K562 (cell line): ENCODE results near the gene DIO3. TPM values are rescaled to one million over a fixed set of nuclear protein-coding genes. Genes with fewer than 3 reads are reported as not detected.

Source experiments
- ATAC-seq: fragments of 200-7000 bp; cut with Tn5 transposase; 3 replicates; pipeline ENCODE4 v1.9.1; 2020; ENCODE audit warnings: moderate library complexity
- BruUV-seq: library from RNA; stranded (reverse); fragments of 400-500 nt; replicated peaks from 2 replicates; lab custom pipeline; 2021; lab: Mats Ljungman, UMichigan
- CTCF ChIA-PET: fragments of 300-600 bp; formaldehyde crosslinking; extraction: SDS; loops from one replicate; lab custom pipeline; 2021; ENCODE audit warnings: low intra/inter-chr PET ratio; lab: Yijun Ruan, JAX
- POLR2A ChIA-PET: fragments of 300-600, 350-650 bp; sonication (Branson Sonifier 250); formaldehyde crosslinking; extraction: SDS; loops from one replicate; lab custom pipeline; 2021; ENCODE audit warnings: antibody characterized with exemption, inconsistent platforms; lab: Yijun Ruan, JAX
- DNase-seq, 4 experiments: peaks; one replicate each; pipeline versions ENCODE4 v3.0.0 to v3.0.0-alpha.2; 2011 to 2018; ENCODE audit warnings: low spot score in 3 of 4, mixed read lengths in 3 of 4; ENCODE audit errors: extremely low read depth in 1 of 4
- FAIRE-seq: peaks from 2 replicates; lab custom pipeline; 2011; peaks lifted over from hg19 to GRCh38; lab: Jason Lieb, UNC
- H2AFZ ChIP-seq: 2 replicates; pipeline ENCODE4 v1.6.0; 2011; ENCODE audit warnings: low read depth, low read length, control low read depth, inconsistent platforms
- H3K27ac ChIP-seq: fragments of 200-600 bp; 3 replicates; pipeline ENCODE4 v1.8.0; 2011; ENCODE audit warnings: low read depth, mild to moderate bottlenecking, control low read depth, inconsistent platforms, low read length, moderate library complexity, mixed read lengths; ENCODE audit errors: extremely low read depth
- H3K27me3 ChIP-seq, 2 experiments: fragments of 300-600 bp in 1 of 2; 2 replicates in 1 of 2; 3 replicates in 1 of 2; pipeline versions ENCODE4 v1.6.0 to v1.8.0; 2011; ENCODE audit warnings: inconsistent platforms in 2 of 2, low read length in 2 of 2, mild to moderate bottlenecking in 1 of 2, mixed read lengths in 1 of 2, moderate library complexity in 1 of 2; ENCODE audit not compliant: control insufficient read depth in 2 of 2, insufficient read depth in 2 of 2
- H3K36me3 ChIP-seq: fragments of 300-600 bp; 3 replicates; pipeline ENCODE4 v1.8.0; 2011; ENCODE audit warnings: mild to moderate bottlenecking, low read length, inconsistent platforms; ENCODE audit not compliant: control insufficient read depth, insufficient read depth
- H3K4me1 ChIP-seq, 2 experiments: fragments of 200-600 bp in 1 of 2; replicated peaks in 1 of 2; 2 replicates in 1 of 2; 3 replicates in 1 of 2; pipeline versions ENCODE4 v1.5.1 to v1.8.0; 2011; ENCODE audit warnings: inconsistent platforms in 2 of 2, low read length in 2 of 2, mild to moderate bottlenecking in 1 of 2, mixed read lengths in 1 of 2, moderate library complexity in 1 of 2; ENCODE audit not compliant: control insufficient read depth in 2 of 2, insufficient read depth in 2 of 2
- H3K4me2 ChIP-seq: 2 replicates; pipeline ENCODE4 v1.6.1; 2011; ENCODE audit warnings: low read length, control low read depth, inconsistent platforms, mixed read lengths; ENCODE audit not compliant: insufficient read depth
- H3K4me3 ChIP-seq: fragments of 200-600 bp; sonication (generic), shearing (Covaris generic); 2 replicates; pipeline ENCODE4 v1.5.1; 2016; ENCODE audit warnings: control low read depth, inconsistent platforms
- H3K79me2 ChIP-seq: fragments of 200-600 bp; 3 replicates; pipeline ENCODE4 v1.8.0; 2011; ENCODE audit warnings: low read length, inconsistent platforms; ENCODE audit not compliant: control insufficient read depth, insufficient read depth
- H3K9ac ChIP-seq, 2 experiments: 2 replicates each; pipeline versions ENCODE4 v1.6.0 to v1.6.1; 2011; ENCODE audit warnings: low read depth in 2 of 2, low read length in 2 of 2, control low read depth in 1 of 2, inconsistent platforms in 1 of 2, mild to moderate bottlenecking in 1 of 2, mixed read lengths in 1 of 2; ENCODE audit not compliant: insufficient read depth in 1 of 2
- H3K9me1 ChIP-seq: one replicate; pipeline ENCODE4 v1.6.0; 2011; ENCODE audit warnings: inconsistent platforms, mild to moderate bottlenecking, low read length, moderate library complexity; ENCODE audit not compliant: control insufficient read depth, insufficient read depth
- H3K9me3 ChIP-seq: replicated peaks from 2 replicates; pipeline ENCODE4 v1.5.1; 2011; ENCODE audit warnings: low read depth, low read length, inconsistent platforms; ENCODE audit not compliant: control insufficient read depth, insufficient read depth
- H4K20me1 ChIP-seq: replicated peaks from 2 replicates; pipeline ENCODE4 v1.6.1; 2011; ENCODE audit warnings: low read length, inconsistent platforms, mixed read lengths; ENCODE audit not compliant: control insufficient read depth, insufficient read depth
- NFE2L1 ChIP-seq: fragments of 450-650 bp; IDR thresholded peaks from 2 replicates; pipeline ENCODE4 v1.6.1; 2016; ENCODE audit warnings: missing genetic modification characterization, low read depth, mild to moderate bottlenecking, missing compliant biosample characterization, moderate library complexity, borderline replicate concordance
- ZNF274 ChIP-seq: IDR thresholded peaks from 2 replicates; pipeline ENCODE4 v1.6.1; 2011; ENCODE audit warnings: low read depth, mild to moderate bottlenecking, low read length, moderate library complexity, borderline replicate concordance
- WGBS: fragments of 100-300 bp; shearing (Covaris generic); methylation state at CpG from one replicate; pipeline ENCODE4 v1.1.6; 2016; ENCODE audit warnings: low coverage, mixed read lengths; ENCODE audit not compliant: insufficient coverage; ENCODE audit errors: missing lambda C conversion rate; 5-methylcytosine and 5-hydroxymethylcytosine counted together
- in situ Hi-C: fragments of 300-500 bp; cut with MboI; formaldehyde crosslinking; loops from 4 replicates; pipeline ENCODE4 v1.15.0; 2018; ENCODE audit warnings: inconsistent platforms, mixed read lengths
- intact Hi-C: fragments of 100-400 bp; cut with micrococcal nuclease; formaldehyde crosslinking; loops from 2 replicates; pipeline ENCODE4 v1.14.2; 2022
- polyA plus RNA-seq, 8 experiments: library from polyadenylated mRNA; depleted of rRNA in 4 of 8; stranded (reverse) in 5 of 8; unstranded in 3 of 8; fragments of >200 nt; fragmentation: Nextera tagmentation in 2 of 8; fragmentation: Illumina TruSeq in 1 of 8; extraction: Ambion mirVana in 2 of 8; extraction: Trizol in 1 of 8; gene quantifications; 2 replicates each; pipeline versions ENCODE4 v1.2.1 to v1.2.3, GENCODE V29; 2011 to 2014; ENCODE audit warnings: inconsistent platforms in 1 of 8, missing spikeins in 1 of 8
- total RNA-seq, 7 experiments: library from RNA; depleted of rRNA in 6 of 7; stranded (reverse); fragments of >200 nt in 6 of 7; fragmentation: Illumina TruSeq in 2 of 7; extraction: Trizol in 2 of 7; gene quantifications; 2 replicates each; pipeline versions ENCODE4 v1.2.1 to v1.2.3, GENCODE V29; 2011 to 2021; ENCODE audit warnings: low replicate concordance in 1 of 7
- TF ChIP-seq, protein P1 (sequence below): fragments of 250-450 bp; sonication (Bioruptor Pico); IDR thresholded peaks from 2 replicates; pipeline ENCODE4 v1.4.0; 2020; ENCODE audit warnings: mild to moderate bottlenecking
- TF ChIP-seq, protein P2 (sequence below): fragments of 250-450 bp; sonication (Bioruptor Pico); IDR thresholded peaks from 2 replicates; pipeline ENCODE4 v1.5.0; 2021
- TF ChIP-seq, protein P3 (sequence below): fragments of 450-650 bp; formaldehyde crosslinking; IDR thresholded peaks from 2 replicates; pipeline ENCODE4 v1.4.0; 2022; ENCODE audit warnings: missing genetic modification characterization

DIO3 gene
- total and polyA plus RNA-seq, 9 of the 15 experiments (the other 6 are each of a cell fraction or from before 2014, with no cell fraction given): not detected

DNA sequence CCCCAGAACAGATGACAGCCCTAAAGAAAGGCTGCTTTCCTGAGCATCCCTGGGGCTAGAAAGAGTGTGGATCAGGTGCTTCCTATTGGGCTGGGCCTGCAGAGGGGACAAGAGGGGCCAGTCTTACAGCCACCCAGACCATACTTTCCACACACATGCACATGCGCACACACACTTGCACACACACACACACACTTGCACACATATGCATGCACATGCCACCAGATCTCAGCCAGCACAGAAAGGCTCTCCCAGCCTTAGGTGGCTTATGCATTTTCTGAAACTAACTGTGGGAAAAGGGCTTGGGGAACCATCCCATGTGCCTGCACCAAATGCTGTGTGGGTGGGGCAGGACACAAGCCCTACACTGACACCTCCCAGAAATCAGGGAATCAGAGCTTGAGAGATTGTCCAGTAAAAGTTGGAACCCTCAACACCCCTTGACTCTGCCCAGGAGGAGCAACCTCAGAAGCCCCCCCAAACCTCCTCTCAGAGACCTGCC, 2.5 kb upstream of the DIO3 start:
- DNase-seq: no peak
- FAIRE-seq: no peak
- ChIA-PET CTCF (no interaction called here), POLR2A (no interaction called here)
- H3K4me1 ChIP-seq: peaks cover 0 to 6% of the 10 kb centered on the region in 2 experiments; a peak in 2 of 5 replicates
- BruUV-seq: no TSS peak
- no peaks in the 10 kb centered on the region for H4K20me1 ChIP-seq
- no peak overlapping the region for H2AFZ ChIP-seq
- in situ Hi-C loops (no loop called here), intact Hi-C loops (no loop called here)
- ATAC-seq: no peak
- no peaks in the 10 kb centered on the region for H3K36me3 ChIP-seq
- no peak overlapping the region for H3K27ac ChIP-seq
- 0% methylated on average over 1 of the region's 1 CpG for WGBS
- H3K4me2 ChIP-seq: no peak overlapping the region
- H3K9me1 ChIP-seq: no peaks in the 10 kb centered on the region
- TF ChIP-seq, protein P1, sequence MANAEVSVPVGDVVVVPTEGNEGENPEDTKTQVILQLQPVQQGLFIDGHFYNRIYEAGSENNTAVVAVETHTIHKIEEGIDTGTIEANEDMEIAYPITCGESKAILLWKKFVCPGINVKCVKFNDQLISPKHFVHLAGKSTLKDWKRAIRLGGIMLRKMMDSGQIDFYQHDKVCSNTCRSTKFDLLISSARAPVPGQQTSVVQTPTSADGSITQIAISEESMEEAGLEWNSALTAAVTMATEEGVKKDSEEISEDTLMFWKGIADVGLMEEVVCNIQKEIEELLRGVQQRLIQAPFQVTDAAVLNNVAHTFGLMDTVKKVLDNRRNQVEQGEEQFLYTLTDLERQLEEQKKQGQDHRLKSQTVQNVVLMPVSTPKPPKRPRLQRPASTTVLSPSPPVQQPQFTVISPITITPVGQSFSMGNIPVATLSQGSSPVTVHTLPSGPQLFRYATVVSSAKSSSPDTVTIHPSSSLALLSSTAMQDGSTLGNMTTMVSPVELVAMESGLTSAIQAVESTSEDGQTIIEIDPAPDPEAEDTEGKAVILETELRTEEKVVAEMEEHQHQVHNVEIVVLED (CRISPR knock-in tag): no peak
- no peaks in the 10 kb centered on the region for H3K79me2 ChIP-seq
- peaks cover 0 to 40% of the 10 kb centered on the region in 2 experiments; a peak in 3 of 5 replicates for H3K27me3 ChIP-seq
- no peak overlapping the region for H3K4me3 ChIP-seq
- no peak overlapping the region for H3K9ac ChIP-seq
- no peaks in the 10 kb centered on the region for H3K9me3 ChIP-seq

DNA sequence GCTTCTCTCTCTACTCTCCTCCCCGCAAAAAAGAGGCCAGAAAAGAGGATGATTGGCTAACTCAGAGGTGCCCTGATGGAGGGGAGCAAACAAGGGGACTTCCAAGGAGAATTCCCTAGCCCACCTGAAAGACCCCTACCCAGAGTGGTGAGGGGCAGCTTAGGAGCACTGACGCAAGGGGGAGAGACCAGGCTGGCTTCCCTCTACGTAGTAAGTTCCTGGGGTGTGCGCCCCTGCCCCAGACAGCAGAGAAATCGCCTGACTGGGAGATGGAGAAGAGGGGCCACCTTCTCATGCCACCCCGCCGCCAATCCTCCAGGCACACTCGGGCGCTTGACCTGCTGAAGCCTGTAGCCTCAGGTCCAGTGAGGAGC, 2.1 kb upstream of the DIO3 start:
- Histone ChIP-seq H3K36me3 (no peaks in the 10 kb centered on the region), H3K9me3 (no peaks in the 10 kb centered on the region), H4K20me1 (no peaks in the 10 kb centered on the region), H3K79me2 (no peaks in the 10 kb centered on the region), H3K4me3 (no peak overlapping the region), H3K9ac (no peak overlapping the region), H2AFZ (no peak overlapping the region), H3K27ac (no peak overlapping the region), H3K4me1 (peaks cover 0 to 8% of the 10 kb centered on the region in 2 experiments; a peak in 2 of 5 replicates), H3K9me1 (no peaks in the 10 kb centered on the region), H3K27me3 (peaks cover 0 to 40% of the 10 kb centered on the region in 2 experiments; a peak in 3 of 5 replicates), H3K4me2 (no peak overlapping the region)
- ChIA-PET CTCF (no interaction called here), POLR2A (no interaction called here)
- WGBS: 4% methylated on average over 4 of the region's 9 CpGs
- in situ Hi-C loops: no loop called here
- FAIRE-seq (no peak), ATAC-seq (no peak), DNase-seq (no peak)
- intact Hi-C loops: no loop called here
- no TSS peak for BruUV-seq
- TF ChIP-seq, protein P2, sequence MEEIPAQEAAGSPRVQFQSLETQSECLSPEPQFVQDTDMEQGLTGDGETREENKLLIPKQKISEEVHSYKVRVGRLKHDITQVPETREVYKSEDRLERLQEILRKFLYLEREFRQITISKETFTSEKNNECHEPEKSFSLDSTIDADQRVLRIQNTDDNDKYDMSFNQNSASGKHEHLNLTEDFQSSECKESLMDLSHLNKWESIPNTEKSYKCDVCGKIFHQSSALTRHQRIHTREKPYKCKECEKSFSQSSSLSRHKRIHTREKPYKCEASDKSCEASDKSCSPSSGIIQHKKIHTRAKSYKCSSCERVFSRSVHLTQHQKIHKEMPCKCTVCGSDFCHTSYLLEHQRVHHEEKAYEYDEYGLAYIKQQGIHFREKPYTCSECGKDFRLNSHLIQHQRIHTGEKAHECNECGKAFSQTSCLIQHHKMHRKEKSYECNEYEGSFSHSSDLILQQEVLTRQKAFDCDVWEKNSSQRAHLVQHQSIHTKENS (CRISPR knock-in tag): no peak
- no peak for TF ChIP-seq ZNF274
- TF ChIP-seq NFE2L1 (tag): no peak
- TF ChIP-seq, protein P3, sequence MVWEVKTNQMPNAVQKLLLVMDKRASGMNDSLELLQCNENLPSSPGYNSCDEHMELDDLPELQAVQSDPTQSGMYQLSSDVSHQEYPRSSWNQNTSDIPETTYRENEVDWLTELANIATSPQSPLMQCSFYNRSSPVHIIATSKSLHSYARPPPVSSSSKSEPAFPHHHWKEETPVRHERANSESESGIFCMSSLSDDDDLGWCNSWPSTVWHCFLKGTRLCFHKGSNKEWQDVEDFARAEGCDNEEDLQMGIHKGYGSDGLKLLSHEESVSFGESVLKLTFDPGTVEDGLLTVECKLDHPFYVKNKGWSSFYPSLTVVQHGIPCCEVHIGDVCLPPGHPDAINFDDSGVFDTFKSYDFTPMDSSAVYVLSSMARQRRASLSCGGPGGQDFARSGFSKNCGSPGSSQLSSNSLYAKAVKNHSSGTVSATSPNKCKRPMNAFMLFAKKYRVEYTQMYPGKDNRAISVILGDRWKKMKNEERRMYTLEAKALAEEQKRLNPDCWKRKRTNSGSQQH (CRISPR knock-in tag): no peak
